ENCODE results near the gene CDK13. TPM values are rescaled to one million over a fixed set of nuclear protein-coding genes. Genes with fewer than 3 reads are reported as not detected.
A peak's percentile ranks its signal among the peaks of the same experiment; 100 is the strongest.
"Not testable (repeated sequence)": the region's sequence is repeated elsewhere in the genome, so short reads cannot be mapped to it uniquely, and the experiment has no call there.

CDK13 gene
- total RNA-seq, 1 donor from 2014 or later, result 58.8 TPM

DNA sequence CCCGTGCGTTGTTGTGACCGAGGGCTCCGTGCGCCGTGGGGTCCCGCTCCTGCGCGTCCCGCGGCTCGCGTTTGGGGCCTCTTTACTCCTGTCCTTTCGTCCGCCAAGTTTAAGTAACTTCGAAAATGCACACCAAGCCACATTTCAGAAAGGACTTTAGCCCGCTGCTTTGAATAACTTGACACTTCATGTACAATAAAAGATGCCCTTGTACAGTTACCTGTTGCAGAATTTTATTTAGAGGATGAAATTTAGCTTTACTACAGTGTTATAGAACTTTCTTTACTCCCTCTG, 185.2 kb downstream of the CDK13 start:
- TF ChIP-seq, protein P1, sequence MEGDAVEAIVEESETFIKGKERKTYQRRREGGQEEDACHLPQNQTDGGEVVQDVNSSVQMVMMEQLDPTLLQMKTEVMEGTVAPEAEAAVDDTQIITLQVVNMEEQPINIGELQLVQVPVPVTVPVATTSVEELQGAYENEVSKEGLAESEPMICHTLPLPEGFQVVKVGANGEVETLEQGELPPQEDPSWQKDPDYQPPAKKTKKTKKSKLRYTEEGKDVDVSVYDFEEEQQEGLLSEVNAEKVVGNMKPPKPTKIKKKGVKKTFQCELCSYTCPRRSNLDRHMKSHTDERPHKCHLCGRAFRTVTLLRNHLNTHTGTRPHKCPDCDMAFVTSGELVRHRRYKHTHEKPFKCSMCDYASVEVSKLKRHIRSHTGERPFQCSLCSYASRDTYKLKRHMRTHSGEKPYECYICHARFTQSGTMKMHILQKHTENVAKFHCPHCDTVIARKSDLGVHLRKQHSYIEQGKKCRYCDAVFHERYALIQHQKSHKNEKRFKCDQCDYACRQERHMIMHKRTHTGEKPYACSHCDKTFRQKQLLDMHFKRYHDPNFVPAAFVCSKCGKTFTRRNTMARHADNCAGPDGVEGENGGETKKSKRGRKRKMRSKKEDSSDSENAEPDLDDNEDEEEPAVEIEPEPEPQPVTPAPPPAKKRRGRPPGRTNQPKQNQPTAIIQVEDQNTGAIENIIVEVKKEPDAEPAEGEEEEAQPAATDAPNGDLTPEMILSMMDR (IDR thresholded peaks at IDR 0.05), result no peak
- H3K27ac Mint-ChIP-seq (ENCODE audit: unreplicated experiment), result peak overlapping the region; percentile 94
- H3K27me3 Mint-ChIP-seq (ENCODE audit: low read depth), result no peaks in the 10 kb centered on the region
- H3K4me1 Mint-ChIP-seq (ENCODE audit: low read depth), result peaks cover 43% of the 10 kb centered on the region
- DNase-seq (ENCODE audit: low spot score), result no peak
- peak overlapping the region; percentile 93 for H3K4me3 Mint-ChIP-seq (ENCODE audit: unreplicated experiment)
- H3K36me3 Mint-ChIP-seq (ENCODE audit: low read depth), result peaks cover 5% of the 10 kb centered on the region
- H3K9me3 Mint-ChIP-seq (ENCODE audit: low read depth), result no peaks in the 10 kb centered on the region

DNA sequence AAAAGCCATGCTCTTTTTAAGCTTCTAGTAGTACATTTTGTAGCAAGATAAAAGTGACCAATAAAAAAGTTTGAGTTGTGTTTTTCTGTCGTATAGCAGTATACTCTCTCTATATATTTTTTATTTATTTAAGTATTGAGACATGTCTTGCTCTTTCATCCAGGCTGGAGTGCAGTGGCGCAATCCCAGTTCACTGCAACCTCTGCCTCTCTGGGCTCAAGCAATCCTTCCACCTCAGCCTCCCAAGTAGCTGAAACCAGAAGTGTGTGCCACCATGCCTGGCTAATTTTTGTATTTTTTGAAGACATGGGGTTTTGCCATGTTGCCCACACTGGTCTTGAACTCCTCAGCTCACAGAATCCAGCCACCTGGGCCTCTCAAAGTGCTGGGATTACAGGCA, 187.5 kb downstream of the CDK13 start:
- no peak overlapping the region for H3K4me3 Mint-ChIP-seq (ENCODE audit: unreplicated experiment)
- TF ChIP-seq, protein P1 (IDR thresholded peaks at IDR 0.05), result no peak

DNA sequence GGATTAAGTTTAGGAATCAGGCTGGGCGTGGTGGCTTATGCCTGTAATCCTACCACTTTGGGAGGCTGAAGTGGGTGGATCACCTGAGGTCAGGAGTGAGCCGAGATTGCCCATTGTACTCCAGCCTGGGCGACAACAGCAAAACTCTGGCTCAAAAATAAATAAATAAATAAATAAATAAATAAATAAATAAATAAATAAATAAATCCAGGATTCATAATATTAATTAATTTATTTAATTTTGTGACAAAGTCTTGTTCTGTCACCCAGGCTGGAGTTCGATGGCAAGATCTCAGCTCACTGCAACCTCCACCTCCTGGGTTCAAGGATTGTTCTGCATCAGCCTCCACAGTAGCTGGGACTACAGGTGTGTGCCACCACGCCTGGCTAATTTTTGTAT, 188.9 kb downstream of the CDK13 start:
- no peaks in the 10 kb centered on the region for H3K9me3 Mint-ChIP-seq (ENCODE audit: low read depth)
- H3K36me3 Mint-ChIP-seq (ENCODE audit: low read depth), result peaks cover 4% of the 10 kb centered on the region
- H3K27me3 Mint-ChIP-seq (ENCODE audit: low read depth), result no peaks in the 10 kb centered on the region
- TF ChIP-seq, protein P1 (IDR thresholded peaks at IDR 0.05), result no peak
- no peak overlapping the region for H3K27ac Mint-ChIP-seq (ENCODE audit: unreplicated experiment)
- DNase-seq (ENCODE audit: low spot score), result no peak
- H3K4me1 Mint-ChIP-seq (ENCODE audit: low read depth), result peaks cover 16% of the 10 kb centered on the region
- H3K4me3 Mint-ChIP-seq (ENCODE audit: unreplicated experiment), result no peak overlapping the region

More for the DNA sequence above, 187.5 kb downstream of the CDK13 start:
- Mint-ChIP-seq H3K4me1 (ENCODE audit: low read depth) (peaks cover 22% of the 10 kb centered on the region), H3K36me3 (ENCODE audit: low read depth) (peaks cover 6% of the 10 kb centered on the region), H3K27ac (ENCODE audit: unreplicated experiment) (no peak overlapping the region), H3K9me3 (ENCODE audit: low read depth) (no peaks in the 10 kb centered on the region), H3K27me3 (ENCODE audit: low read depth) (no peaks in the 10 kb centered on the region)
- DNase-seq (ENCODE audit: low spot score), result no peak

DNA sequence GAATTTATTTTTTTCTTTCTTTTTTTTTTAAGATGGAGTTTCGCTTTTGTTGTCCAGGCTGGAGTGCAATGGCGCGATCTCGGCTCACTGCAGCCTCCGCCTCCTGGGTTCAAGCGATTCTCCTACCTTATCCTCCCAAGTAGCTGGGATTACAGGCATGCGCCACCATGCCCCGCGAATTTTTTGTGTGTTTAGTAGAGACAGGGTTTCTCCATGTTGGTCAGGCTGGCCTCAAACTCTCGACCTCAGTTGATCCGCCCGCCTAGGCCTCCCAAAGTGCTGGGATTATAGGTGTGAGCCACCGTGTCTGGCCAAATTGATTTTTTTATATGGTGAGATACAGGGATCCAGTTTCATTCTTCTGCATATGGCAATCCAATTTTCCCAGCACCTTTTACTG, 189.8 kb downstream of the CDK13 start:
- DNase-seq (ENCODE audit: low spot score); H3K9me3 Mint-ChIP-seq (ENCODE audit: low read depth); H3K36me3 Mint-ChIP-seq (ENCODE audit: low read depth); H3K27ac Mint-ChIP-seq (ENCODE audit: unreplicated experiment); H3K4me3 Mint-ChIP-seq (ENCODE audit: unreplicated experiment); H3K27me3 Mint-ChIP-seq (ENCODE audit: low read depth): not testable (repeated sequence)
- peaks cover 16% of the 10 kb centered on the region for H3K4me1 Mint-ChIP-seq (ENCODE audit: low read depth)

DNA sequence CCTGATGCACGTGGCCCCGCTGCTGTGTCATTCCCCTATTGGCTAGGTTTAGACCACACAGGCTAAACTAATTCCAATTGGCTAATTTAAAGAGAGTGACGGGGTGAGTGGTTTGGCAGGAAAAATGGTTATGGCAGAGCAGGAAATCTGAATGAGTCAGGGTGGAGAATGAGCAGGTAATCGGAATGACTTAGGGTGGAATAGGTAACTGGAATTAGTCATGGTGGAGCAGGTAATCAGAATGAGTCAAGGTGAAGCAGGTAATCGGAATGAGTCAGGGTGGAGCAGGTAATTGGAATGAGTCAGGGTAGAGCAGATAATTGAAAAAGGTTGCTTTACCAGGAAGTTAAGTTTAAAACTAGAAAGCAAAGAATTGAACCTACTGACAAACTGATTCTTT, 191.9 kb downstream of the CDK13 start:
- not testable (repeated sequence) for H3K4me1 Mint-ChIP-seq (ENCODE audit: low read depth); H3K27ac Mint-ChIP-seq (ENCODE audit: unreplicated experiment); DNase-seq (ENCODE audit: low spot score); H3K4me3 Mint-ChIP-seq (ENCODE audit: unreplicated experiment); H3K27me3 Mint-ChIP-seq (ENCODE audit: low read depth); H3K9me3 Mint-ChIP-seq (ENCODE audit: low read depth); H3K36me3 Mint-ChIP-seq (ENCODE audit: low read depth)

DNA sequence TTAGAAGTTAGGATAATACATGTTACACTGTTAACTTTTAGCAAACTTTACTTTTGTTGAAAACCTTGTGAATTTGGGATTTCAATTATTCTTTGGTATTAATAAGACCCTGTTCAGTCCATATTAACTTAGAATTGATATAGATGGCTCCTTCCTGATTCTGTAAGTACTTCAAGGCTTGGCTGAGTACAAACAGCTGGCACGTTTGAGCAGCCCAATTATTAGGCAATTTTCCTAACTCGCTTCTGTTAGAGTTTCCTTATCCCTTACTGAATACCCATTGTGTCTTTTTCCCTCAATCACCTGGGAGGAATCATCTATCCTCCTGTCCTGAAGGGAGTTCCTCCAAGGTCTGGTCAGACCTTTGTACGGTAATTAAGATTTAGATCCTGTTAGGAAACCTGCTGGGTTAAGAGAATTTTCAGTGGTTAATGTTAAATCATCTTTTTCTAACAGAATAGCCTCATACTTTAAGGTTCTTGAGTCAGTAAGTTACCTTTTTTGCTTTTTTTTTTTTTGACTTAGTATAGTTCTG, 195.6 kb downstream of the CDK13 start:
- not testable (repeated sequence) for H3K9me3 Mint-ChIP-seq (ENCODE audit: low read depth); H3K36me3 Mint-ChIP-seq (ENCODE audit: low read depth); H3K4me3 Mint-ChIP-seq (ENCODE audit: unreplicated experiment); H3K27ac Mint-ChIP-seq (ENCODE audit: unreplicated experiment); H3K27me3 Mint-ChIP-seq (ENCODE audit: low read depth); DNase-seq (ENCODE audit: low spot score)
- H3K4me1 Mint-ChIP-seq (ENCODE audit: low read depth), result peaks cover 13% of the 10 kb centered on the region
